GM23338 (cell line): ENCODE measurements around the gene ZNF692. TPM values are rescaled to one million over a fixed set of nuclear protein-coding genes. Genes with fewer than 3 reads are reported as not detected.

Source experiments
- CTCF ChIP-seq, 2 experiments: fragments of 200-600 bp in 1 of 2; sonication (generic) in 1 of 2; conservative IDR thresholded peaks; 2 replicates each; pipeline versions ENCODE4 v1.5.1 to v1.6.1; 2016 to 2017; ENCODE audit warnings: antibody characterized with exemption in 2 of 2, low read depth in 2 of 2, mild to moderate bottlenecking in 2 of 2, moderate library complexity in 1 of 2
- EZH2phosphoT487 ChIP-seq: fragments of 200-600 bp; sonication (generic); IDR thresholded peaks from one replicate; pipeline ENCODE4 v1.8.1; 2018; ENCODE audit warnings: antibody characterized with exemption; ENCODE audit not compliant: unreplicated experiment
- NANOG ChIP-seq: IDR thresholded peaks from 2 replicates; pipeline ENCODE4 v1.6.1; 2016; ENCODE audit warnings: antibody characterized with exemption, borderline replicate concordance
- POLR2AphosphoS5 ChIP-seq: IDR thresholded peaks from 2 replicates; pipeline ENCODE4 v1.6.1; 2016; ENCODE audit warnings: antibody characterized with exemption, low read depth
- STAT1 ChIP-seq: IDR thresholded peaks from one replicate; pipeline ENCODE4 v1.6.1; 2016; ENCODE audit warnings: antibody characterized with exemption; ENCODE audit not compliant: unreplicated experiment
- ZNF331 ChIP-seq: fragments of 250-450 bp; sonication (Bioruptor Pico); IDR thresholded peaks from 2 replicates; pipeline ENCODE4 v1.5.0; 2020; ENCODE audit warnings: low read depth, mild to moderate bottlenecking, moderate library complexity
- polyA plus RNA-seq: library from polyadenylated mRNA; unstranded; fragments of >200 nt; fragmentation: Nextera tagmentation; extraction: Ambion mirVana; gene quantifications from 2 replicates; pipeline ENCODE4 v1.2.1, GENCODE V29; 2016
- total RNA-seq: library from RNA; depleted of rRNA; stranded (reverse); fragments of >200 nt; shearing (Covaris generic); gene quantifications from 2 replicates; pipeline ENCODE4 v1.2.3, GENCODE V29; 2014
- TF ChIP-seq, protein P1 (sequence below): fragments of 250-450 bp; sonication (Bioruptor Pico); IDR thresholded peaks from 2 replicates; pipeline ENCODE4 v1.5.0; 2020; ENCODE audit warnings: mild to moderate bottlenecking, moderate library complexity
- TF ChIP-seq, protein P2 (sequence below): IDR thresholded peaks from one replicate; pipeline ENCODE4 v1.6.1; 2018; ENCODE audit warnings: antibody characterized with exemption; ENCODE audit not compliant: unreplicated experiment

The ZNF692 gene
- total and polyA plus RNA-seq, 2 experiments from 2014 or later, result 41.2 to 57.1 TPM

GRCh38 chr1:248810000-248810726 is 48.7 kb downstream of the ZNF692 start (continued):
- TF ChIP-seq, protein P1, sequence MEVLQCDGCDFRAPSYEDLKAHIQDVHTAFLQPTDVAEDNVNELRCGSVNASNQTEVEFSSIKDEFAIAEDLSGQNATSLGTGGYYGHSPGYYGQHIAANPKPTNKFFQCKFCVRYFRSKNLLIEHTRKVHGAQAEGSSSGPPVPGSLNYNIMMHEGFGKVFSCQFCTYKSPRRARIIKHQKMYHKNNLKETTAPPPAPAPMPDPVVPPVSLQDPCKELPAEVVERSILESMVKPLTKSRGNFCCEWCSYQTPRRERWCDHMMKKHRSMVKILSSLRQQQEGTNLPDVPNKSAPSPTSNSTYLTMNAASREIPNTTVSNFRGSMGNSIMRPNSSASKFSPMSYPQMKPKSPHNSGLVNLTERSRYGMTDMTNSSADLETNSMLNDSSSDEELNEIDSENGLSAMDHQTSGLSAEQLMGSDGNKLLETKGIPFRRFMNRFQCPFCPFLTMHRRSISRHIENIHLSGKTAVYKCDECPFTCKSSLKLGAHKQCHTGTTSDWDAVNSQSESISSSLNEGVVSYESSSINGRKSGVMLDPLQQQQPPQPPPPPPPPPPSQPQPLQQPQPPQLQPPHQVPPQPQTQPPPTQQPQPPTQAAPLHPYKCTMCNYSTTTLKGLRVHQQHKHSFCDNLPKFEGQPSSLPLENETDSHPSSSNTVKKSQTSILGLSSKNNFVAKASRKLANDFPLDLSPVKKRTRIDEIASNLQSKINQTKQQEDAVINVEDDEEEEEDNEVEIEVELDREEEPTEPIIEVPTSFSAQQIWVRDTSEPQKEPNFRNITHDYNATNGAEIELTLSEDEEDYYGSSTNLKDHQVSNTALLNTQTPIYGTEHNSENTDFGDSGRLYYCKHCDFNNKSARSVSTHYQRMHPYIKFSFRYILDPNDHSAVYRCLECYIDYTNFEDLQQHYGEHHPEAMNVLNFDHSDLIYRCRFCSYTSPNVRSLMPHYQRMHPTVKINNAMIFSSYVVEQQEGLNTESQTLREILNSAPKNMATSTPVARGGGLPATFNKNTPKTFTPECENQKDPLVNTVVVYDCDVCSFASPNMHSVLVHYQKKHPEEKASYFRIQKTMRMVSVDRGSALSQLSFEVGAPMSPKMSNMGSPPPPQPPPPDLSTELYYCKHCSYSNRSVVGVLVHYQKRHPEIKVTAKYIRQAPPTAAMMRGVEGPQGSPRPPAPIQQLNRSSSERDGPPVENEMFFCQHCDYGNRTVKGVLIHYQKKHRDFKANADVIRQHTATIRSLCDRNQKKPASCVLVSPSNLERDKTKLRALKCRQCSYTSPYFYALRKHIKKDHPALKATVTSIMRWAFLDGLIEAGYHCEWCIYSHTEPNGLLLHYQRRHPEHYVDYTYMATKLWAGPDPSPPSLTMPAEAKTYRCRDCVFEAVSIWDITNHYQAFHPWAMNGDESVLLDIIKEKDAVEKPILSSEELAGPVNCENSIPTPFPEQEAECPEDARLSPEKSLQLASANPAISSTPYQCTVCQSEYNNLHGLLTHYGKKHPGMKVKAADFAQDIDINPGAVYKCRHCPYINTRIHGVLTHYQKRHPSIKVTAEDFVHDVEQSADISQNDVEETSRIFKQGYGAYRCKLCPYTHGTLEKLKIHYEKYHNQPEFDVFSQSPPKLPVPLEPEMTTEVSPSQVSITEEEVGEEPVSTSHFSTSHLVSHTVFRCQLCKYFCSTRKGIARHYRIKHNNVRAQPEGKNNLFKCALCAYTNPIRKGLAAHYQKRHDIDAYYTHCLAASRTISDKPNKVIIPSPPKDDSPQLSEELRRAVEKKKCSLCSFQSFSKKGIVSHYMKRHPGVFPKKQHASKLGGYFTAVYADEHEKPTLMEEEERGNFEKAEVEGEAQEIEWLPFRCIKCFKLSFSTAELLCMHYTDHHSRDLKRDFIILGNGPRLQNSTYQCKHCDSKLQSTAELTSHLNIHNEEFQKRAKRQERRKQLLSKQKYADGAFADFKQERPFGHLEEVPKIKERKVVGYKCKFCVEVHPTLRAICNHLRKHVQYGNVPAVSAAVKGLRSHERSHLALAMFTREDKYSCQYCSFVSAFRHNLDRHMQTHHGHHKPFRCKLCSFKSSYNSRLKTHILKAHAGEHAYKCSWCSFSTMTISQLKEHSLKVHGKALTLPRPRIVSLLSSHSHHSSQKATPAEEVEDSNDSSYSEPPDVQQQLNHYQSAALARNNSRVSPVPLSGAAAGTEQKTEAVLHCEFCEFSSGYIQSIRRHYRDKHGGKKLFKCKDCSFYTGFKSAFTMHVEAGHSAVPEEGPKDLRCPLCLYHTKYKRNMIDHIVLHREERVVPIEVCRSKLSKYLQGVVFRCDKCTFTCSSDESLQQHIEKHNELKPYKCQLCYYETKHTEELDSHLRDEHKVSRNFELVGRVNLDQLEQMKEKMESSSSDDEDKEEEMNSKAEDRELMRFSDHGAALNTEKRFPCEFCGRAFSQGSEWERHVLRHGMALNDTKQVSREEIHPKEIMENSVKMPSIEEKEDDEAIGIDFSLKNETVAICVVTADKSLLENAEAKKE (CRISPR knock-in tag), result no peak
- TF ChIP-seq, protein P2, sequence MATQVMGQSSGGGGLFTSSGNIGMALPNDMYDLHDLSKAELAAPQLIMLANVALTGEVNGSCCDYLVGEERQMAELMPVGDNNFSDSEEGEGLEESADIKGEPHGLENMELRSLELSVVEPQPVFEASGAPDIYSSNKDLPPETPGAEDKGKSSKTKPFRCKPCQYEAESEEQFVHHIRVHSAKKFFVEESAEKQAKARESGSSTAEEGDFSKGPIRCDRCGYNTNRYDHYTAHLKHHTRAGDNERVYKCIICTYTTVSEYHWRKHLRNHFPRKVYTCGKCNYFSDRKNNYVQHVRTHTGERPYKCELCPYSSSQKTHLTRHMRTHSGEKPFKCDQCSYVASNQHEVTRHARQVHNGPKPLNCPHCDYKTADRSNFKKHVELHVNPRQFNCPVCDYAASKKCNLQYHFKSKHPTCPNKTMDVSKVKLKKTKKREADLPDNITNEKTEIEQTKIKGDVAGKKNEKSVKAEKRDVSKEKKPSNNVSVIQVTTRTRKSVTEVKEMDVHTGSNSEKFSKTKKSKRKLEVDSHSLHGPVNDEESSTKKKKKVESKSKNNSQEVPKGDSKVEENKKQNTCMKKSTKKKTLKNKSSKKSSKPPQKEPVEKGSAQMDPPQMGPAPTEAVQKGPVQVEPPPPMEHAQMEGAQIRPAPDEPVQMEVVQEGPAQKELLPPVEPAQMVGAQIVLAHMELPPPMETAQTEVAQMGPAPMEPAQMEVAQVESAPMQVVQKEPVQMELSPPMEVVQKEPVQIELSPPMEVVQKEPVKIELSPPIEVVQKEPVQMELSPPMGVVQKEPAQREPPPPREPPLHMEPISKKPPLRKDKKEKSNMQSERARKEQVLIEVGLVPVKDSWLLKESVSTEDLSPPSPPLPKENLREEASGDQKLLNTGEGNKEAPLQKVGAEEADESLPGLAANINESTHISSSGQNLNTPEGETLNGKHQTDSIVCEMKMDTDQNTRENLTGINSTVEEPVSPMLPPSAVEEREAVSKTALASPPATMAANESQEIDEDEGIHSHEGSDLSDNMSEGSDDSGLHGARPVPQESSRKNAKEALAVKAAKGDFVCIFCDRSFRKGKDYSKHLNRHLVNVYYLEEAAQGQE, result no peak
- TF ChIP-seq STAT1 (no peak), CTCF (conservative IDR thresholded peaks at IDR 0.05; ENCODE audit: low read depth in 2 of 2) (no peak), ZNF331 (CRISPR knock-in tag) (no peak), POLR2AphosphoS5 (no peak), EZH2phosphoT487 (no peak), NANOG (no peak)
